ENCODE results near the gene FBXO27.
"Not testable (repeated sequence)": the region's sequence is repeated elsewhere in the genome, so short reads cannot be mapped to it uniquely, and the experiment has no call there.

The FBXO27 gene

GRCh38 chr19:39037194-39037593 lies 4.8 kb upstream of the FBXO27 start:
- no peak for DNase-seq

- DNase-seq, result no peak
Measured at GRCh38 chr19:39036581-39036980, 4.2 kb upstream of the FBXO27 start.

GRCh38 chr19:39031368-39032062 lies 834 bp downstream of the FBXO27 start:
- DNase-seq, result peak; percentile 43 to 74

GRCh38 chr19:39030854-39031367 lies 1.4 kb downstream of the FBXO27 start:
- DNase-seq, result no peak

- DNase-seq, result no peak
Measured at GRCh38 chr19:39024875-39025641, 7.3 kb downstream of the FBXO27 start.

- no peak for DNase-seq
Measured at GRCh38 chr19:39021063-39021462, 11.3 kb downstream of the FBXO27 start.

GRCh38 chr19:39017646-39018045 lies 14.7 kb downstream of the FBXO27 start:
- DNase-seq, result no peak

GRCh38 chr19:39017026-39017425 lies 15.3 kb downstream of the FBXO27 start:
- DNase-seq, result no peak

GRCh38 chr19:39014037-39014436 lies 18.3 kb downstream of the FBXO27 start:
- DNase-seq, result no peak

- no peak for DNase-seq
Measured at GRCh38 chr19:39009001-39009400, 23.3 kb downstream of the FBXO27 start.

GRCh38 chr19:39008137-39008536 lies 24.2 kb downstream of the FBXO27 start:
- DNase-seq, result no peak

GRCh38 chr19:39007096-39007495 lies 25.3 kb downstream of the FBXO27 start:
- DNase-seq, result no peak

- DNase-seq, result no peak
Measured at GRCh38 chr19:39004403-39004802, 27.9 kb downstream of the FBXO27 start.

GRCh38 chr19:39003796-39004195 lies 28.6 kb downstream of the FBXO27 start:
- no peak for DNase-seq

GRCh38 chr19:39003188-39003587 lies 29.2 kb downstream of the FBXO27 start:
- DNase-seq, result no peak

- DNase-seq, result no peak
Measured at GRCh38 chr19:39001041-39001440, 31.3 kb downstream of the FBXO27 start.

- DNase-seq, result not testable (repeated sequence)
Measured at GRCh38 chr19:38997576-38997975, 34.8 kb downstream of the FBXO27 start.

- DNase-seq, result no peak
Measured at GRCh38 chr19:38993271-38993670, 39.1 kb downstream of the FBXO27 start.

- DNase-seq, result no peak
Measured at GRCh38 chr19:38990949-38991697, 41.2 kb downstream of the FBXO27 start.

- DNase-seq, result not testable (repeated sequence)
Measured at GRCh38 chr19:38989614-38990013, 42.7 kb downstream of the FBXO27 start.

GRCh38 chr19:38989066-38989605 lies 43.2 kb downstream of the FBXO27 start:
- no peak for DNase-seq

- DNase-seq, result not testable (repeated sequence)
Measured at GRCh38 chr19:38988627-38989026, 43.7 kb downstream of the FBXO27 start.

GRCh38 chr19:38987745-38988144 lies 44.6 kb downstream of the FBXO27 start:
- not testable (repeated sequence) for DNase-seq

Measured in cerebellar nuclear complex (tissue), 1 donor.